NCI-H2171 (cell line): ENCODE measurements around the gene EHD2.
"Not testable (repeated sequence)": the region's sequence is repeated elsewhere in the genome, so short reads cannot be mapped to it uniquely, and the experiment has no call there.

Source experiments
- DNase-seq: peaks from one replicate; lab custom pipeline; 2025; lab: John Stamatoyannopoulos, UW

Gene EHD2

DNA sequence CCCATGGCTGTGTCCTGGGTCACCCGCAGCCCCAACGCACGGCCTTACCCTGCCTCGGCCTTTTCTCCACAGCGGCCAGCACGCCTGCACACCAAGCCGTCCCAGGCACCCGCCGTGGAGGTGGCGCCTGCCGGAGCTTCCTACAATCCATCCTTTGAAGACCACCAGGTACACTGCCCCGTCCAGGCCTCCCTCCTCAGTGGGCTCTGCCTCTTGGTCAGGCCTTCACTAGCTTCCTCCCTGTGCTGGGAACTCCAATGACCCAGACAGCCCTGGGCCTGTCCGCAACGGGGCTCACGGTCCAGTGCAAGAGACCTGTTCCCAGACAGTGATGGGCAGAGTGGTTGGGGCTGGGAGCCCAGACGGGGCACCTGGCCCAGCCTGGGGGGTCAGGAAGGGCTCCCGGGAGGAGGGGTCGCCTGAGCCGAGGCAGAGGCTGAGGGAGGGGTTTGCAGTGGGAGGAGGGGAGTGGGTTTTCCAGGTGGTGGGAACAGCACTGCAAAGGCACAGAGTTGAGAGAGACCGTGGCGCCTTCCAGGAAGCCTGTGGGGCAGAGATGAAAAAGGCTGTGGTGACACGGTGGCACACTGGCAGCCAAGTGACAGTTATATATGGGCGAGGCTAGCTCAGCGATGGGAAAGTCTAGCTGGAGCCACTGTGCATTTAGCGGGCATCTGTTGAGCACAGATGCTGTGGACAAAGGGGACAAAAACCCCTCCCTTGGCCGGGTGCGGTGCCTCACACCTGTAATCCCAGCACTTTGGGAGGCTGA is 39.4 kb downstream of the EHD2 start:
- no peak for DNase-seq

DNA sequence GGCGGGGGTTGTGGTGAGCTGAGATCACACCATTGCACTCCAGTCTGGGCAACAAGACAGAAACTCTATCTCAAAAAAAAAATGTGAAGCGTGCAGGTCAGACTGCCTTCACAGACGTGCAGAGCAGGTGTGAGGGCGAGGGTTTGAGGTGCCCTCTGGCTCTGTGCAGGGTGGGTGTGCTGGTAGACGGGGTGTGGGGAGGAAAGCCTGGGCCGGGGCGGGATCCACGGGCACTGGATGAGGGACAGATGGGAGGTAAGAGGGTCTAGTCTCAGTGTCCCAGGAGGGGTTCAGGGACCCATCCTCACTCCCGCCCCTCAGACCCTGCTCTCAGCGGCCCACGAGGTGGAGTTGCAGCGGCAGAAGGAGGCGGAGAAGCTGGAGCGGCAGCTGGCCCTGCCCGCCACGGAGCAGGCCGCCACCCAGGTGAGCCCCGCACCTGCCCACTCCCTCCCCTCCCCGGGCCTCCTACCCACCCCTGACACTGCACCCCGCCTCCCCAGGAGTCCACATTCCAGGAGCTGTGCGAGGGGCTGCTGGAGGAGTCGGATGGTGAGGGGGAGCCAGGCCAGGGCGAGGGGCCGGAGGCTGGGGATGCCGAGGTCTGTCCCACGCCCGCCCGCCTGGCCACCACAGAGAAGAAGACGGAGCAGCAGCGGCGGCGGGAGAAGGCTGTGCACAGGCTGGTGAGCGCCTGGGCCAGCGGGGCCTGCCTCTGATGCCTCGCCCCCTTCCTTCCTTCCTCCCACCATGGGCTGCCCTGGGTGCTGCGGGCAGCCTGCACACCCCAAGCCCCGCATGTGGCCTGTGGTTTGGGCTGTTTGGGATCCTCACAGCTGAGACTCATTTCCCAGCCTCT is 41.2 kb downstream of the EHD2 start:
- DNase-seq, result no peak

DNA sequence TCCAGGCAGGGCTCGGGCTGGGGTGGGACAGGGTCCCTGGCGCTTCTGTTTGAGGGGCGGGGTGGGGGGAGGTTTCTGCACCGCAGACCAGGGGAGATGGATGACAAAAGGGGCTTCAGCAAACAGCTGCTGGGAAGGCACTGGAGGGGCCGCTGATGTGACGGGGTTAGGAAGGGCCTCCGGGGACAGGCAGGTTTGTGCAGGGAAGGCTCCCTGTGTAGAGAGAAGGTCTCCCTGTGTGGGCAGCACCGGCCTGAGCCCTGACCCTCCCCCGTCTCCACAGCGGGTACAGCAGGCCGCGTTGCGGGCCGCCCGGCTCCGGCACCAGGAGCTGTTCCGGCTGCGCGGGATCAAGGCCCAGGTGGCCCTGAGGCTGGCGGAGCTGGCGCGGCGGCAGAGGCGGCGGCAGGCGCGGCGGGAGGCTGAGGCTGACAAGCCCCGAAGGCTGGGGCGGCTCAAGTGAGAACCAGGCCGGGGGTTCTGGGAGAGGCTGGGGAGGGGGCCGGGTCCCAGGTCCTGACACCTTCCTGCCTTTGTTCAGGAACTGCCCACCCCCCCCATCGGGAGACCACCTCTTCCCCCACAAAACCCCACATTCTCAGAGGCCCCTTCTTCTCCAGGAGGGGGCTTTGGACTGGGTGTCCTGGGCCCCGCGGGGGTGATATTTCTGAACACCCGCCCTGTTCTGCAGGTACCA is 42.0 kb downstream of the EHD2 start:
- DNase-seq, result no peak

DNA sequence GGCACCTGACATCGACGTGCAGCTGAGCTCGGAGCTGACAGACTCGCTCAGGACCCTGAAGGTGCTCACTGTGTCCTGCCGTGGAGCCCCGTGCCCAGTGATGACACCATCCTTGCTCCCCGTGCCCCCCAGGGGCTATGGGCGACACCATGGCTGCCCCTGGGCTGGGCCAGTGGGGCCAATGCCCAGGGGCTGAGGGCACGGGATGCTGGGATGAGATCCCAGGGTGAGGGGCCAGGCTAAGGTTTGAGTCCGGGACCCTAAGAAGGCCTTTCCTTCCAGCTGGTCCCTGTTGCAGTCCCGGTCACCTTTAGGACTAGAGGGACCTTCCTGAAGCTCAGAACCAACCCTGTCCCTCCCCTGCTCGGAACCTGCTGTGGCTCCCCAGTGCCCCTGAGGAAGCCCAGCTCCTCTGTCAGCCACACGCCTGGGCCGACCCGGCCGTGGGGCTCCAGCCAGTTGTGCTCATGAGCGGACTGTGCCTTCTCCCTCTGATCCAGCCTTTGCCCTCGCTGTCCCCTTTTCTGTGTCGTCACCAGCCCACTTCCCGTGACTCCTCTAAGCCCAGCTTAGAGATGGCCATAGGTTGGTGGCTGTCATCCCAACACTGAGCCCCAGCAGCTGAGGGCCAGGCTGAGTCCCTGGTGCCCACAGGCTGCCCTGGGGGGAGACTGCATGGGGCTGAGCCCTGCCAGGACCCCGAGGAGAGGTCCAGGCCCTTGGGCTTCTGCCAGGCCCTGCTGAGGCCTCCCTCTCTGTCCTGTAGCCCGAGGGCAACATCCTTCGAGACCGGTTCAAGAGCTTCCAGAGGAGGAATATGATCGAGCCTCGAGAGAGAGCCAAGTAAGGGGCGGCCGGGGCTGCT is 42.8 kb downstream of the EHD2 start:
- DNase-seq, result no peak

DNA sequence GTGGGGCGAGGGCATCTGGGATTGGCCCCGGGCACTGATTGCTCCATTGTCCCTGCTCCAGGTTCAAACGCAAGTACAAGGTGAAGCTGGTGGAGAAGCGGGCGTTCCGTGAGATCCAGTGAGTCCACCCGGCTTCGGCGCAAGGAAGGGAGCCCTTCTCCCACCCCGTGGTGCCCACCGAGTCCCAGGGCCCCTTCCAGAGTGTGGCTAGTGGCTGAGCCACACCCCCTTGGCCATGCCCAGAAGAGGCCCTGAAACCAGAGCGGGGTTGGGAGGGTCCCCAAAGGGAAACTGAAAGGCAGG is 43.4 kb downstream of the EHD2 start:
- DNase-seq, result no peak

DNA sequence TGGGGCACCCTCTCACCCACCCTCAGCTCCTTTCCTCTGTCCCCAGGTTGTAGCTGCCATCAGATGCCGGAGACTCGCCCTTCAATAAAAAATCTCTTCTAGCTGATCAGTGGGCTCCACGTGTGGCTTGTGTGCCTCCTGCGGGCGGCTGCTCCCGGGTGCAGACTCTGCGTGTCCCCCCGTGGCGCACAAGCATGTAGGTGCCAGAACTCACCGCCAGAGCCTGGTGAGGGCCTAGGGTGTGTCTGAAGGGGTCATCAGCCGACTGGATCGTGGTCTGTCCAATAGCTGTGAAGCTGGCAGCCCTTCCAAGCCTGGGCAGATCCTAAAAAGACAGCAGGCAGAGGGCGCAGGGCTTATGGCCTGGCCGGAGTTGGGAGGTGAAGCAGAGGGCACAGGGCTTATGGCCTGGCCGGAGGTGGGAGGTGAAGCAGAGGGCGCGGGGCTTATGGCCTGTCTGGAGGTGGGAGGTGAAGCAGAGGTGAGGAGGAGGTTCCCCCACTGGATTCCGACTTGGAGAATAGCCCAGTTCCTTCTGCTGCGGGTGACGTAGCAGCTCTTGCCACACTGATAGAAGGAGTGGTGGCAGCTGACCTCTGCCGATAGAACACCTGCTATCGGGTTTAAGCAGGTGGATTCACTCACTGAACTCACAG is 43.9 kb downstream of the EHD2 start:
- no peak for DNase-seq

DNA sequence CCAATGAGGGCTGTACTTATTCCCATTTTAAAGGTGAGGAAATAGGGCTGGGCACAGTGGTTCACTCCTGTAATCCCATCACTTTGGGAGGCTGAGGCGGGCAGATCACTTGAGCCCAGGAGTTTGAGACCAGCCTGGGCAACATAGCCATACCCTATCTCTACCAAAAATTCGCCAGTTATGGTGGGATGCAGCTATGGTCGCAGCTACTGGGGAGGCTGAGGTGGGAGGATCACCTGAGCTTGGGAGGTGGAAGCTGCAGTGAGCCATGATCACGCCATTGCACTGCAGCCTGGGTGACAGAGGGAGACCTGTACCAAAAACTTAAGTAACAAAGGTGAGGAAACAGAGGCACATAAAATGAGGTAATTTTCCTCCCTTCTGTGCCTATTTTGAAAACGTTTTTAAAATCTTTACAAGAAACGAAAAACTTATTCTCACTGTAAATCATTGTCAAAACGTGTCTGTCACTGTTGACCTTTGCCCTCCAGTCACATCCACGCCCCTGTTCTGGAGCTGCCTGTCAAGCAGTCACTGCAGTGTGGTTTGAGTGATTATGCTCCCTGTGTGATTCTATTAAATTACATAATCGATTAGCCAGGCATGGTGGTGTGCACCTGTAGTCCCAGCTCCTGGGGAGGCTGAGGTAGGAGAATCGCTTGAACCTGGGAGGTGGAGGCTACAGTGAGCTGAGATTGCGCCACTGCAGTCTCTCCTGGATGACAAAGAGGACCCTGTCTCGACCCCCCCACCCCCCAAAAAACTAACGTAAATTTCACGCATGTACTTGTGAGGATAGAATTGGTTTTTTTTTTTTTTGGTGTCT is 44.6 kb downstream of the EHD2 start:
- no peak for DNase-seq

DNA sequence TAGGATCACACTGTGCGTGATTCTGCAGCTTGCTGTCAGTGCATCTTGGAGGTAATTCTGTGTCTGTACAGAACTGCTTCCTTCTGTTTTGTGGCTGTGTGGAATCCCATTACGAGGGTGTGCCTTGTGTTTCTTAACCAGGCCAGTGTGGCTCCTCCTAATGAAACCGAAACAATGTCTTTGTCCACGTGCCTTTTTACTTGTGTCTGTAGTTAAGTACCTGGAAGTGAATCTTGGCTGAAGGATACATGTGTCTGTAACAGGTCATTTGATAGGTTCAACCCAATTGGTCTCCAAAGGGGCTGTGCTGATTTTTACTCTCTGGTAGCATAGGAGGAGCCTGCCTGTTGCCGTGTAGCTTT is 45.2 kb downstream of the EHD2 start:
- DNase-seq, result no peak

DNA sequence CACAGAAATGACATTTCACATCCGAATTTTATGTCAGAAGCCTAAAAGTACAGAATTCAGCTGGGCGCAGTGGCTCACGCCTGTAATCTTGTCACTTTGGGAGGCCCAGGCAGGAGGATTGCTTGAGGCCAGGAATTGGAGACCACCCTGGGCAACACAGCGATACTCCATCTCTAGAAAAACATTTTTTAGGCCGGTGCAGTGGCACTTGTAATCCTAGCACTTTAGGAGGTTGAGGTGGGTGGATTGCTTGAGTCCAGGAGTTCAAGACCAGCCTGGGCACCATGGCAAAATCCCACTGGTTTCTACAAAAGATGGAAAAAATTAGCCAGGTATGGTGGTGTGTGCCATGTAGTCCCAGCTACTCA is 47.4 kb downstream of the EHD2 start:
- no peak for DNase-seq

DNA sequence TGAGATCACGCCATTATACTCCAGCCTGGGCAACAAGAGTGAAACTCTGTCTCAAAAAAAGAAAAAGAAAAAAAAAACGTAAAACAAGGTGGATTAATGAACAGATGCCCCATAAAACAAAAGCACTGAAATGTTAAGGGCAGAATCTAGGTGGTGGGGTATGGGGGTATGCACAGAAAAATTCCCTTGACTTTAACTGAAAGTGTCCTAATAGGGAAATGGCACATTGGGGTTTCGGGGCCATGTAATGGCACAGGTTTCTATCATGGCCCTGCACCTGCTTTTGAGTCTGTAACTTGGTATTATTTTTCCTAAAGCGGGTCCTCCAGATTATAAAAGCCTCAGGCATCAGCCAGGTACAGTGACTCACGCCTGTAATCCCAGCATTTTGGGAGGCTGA is 48.3 kb downstream of the EHD2 start:
- DNase-seq, result no peak

DNA sequence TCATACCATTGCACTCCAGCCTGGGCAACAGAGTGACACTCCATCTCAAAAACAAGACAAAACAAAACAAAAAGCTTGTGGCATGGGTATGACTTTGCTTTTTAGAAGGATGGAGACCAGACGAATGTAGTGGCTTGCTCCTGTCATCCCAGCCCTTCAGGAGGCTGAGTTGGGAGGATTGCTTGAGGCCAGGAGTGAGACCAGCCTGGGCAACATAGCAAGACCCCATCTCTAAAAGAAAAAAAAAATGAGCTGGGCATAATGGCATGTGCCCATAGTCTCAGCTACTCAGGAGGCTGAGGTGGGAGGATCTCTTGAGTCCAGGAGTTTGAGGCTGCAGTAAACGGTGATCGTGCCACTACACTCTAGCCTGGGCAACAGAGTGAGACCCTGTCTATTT is 48.9 kb downstream of the EHD2 start:
- no peak for DNase-seq

DNA sequence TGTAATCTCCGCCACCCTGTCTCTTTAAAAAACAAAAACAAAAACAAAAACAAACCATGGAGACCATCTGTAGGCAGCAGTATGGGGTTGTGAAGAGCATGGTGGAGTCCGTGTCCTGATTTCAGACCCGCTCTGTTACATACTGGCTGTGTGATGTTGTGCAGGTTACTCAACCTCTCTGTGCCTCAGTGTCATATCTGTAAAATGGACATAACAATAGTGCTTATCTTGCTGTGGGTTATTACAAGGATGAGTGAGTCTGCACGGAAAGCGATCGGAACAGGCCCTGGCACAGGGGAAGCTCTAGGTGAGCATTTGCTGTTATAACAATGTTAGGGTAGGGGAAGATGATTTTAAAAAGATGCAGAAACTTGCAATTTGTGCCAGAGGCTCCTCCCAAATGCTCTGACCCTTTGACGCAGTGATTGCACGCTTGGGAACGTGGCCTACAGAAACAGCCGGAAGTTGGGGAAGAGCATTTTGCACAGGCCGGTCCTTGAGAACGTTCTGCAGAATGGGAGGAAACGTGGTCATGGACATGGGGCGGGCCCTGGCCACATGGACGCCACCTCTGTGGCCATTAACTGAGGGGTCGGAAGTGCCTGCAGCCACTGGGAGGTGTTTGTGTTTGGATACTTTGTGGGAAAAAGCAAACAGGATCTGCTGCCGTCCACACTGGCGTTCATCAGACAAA is 49.5 kb downstream of the EHD2 start:
- no peak for DNase-seq

DNA sequence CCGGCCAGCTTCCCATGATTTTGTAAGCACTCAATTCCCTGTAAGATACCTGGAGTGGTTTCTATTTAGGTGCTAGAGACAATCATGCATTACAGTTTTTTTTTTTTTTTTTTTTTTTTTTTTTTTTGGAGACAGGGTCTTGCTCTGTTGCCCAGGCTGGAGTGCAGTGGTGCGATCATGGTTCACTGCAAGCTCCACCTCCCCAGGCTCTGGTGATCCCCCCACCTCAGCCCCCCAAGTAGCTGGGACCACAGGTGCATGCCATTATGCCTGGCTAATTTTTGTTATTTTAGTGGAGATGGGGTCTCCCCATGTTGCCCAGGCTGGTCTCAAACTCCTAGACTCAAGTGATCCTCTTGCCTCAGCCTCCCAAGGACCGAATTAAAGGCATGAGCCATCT is 51.5 kb downstream of the EHD2 start:
- DNase-seq, result not testable (repeated sequence)

DNA sequence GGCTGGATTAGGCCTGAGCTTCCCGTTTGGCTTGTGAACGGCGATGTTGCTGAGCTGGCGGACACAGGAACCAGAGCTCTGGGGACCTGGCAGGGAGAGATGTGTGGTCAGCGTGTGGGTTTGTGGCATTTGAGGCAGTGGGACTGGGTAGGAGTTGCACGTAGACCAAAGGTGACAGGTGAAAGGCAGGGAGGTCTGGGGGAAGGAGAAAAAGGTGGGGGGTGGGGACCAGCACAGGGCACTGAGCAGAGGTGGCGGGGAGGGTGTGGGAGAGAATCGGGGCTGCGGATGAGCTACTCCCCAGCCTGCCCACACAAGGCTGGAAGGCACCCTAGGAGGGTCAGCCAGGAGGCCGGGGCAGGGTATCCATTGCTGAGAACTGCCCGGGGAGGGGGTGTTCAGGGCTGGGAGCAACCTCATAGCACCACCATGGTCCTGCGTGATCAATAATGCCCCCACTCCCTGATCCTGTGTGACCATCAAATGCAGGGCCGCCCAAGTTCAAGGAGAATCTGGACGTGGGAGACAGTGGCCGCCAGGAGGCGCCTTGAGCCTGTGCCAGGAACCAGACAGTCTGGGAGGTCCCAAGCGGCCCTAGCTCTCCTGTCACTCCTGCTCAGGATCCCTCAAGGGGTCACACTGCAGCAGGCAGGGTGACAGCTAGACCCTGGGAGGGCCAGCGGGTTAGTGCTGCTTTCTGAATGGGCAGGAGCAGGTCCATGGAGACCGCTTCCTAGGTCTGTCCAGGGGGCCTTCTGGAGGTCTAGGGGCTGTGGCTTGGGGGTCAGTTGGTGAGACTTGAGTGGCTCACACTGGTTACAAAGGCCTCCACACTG is 52.5 kb downstream of the EHD2 start:
- DNase-seq, result no peak

DNA sequence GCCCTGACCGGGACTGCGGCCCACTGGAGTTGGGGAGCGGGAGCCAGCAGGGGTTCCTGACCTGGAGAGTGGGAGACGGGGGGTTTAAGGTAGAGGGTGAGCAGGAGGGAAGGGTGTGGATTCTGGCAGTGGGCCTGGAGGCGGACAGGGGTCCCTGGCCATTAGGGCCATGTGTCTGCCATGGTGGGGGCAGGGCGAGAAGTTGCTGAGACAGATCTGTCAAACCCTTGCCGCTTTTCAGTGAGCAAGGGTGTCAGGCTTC is 53.1 kb downstream of the EHD2 start:
- DNase-seq, result no peak

DNA sequence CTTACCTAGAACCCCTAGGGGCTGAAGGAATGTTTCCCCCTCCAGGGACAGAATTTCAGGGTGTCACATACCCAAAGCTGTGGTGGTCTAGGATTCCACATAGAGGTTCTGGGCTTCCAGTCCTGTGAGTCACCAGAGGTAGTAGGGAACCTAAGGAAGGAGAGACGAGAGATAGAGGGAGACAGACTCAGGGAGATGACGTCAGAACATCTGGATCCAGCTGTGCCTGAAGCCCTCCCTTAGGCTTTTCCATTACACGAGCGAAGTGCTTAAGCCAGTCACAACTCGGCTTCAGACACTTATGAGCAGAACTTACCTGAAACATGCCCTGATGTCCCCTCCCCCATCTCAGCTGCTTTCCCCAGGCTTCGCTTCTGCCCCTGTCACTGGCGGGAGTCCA is 53.4 kb downstream of the EHD2 start:
- DNase-seq, result no peak

DNA sequence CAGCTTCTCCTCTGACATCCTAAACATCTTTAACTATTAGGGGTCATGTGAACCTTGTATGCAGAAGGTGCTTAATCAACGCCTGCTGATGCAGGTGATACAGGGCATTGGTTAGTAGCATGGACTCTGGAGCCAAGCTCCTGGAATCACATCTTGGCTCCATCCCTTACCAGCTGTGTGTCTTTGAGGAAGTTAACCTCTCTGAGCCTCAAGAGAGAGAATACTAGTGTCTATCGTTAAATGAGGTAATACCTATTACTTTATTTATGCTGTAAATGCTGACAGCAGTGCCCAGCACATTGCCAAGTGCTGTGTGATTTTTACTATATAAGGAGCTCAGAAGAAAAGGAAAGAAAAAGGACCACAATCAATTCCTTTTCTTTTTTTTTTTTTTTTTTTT is 54.1 kb downstream of the EHD2 start:
- DNase-seq, result no peak

DNA sequence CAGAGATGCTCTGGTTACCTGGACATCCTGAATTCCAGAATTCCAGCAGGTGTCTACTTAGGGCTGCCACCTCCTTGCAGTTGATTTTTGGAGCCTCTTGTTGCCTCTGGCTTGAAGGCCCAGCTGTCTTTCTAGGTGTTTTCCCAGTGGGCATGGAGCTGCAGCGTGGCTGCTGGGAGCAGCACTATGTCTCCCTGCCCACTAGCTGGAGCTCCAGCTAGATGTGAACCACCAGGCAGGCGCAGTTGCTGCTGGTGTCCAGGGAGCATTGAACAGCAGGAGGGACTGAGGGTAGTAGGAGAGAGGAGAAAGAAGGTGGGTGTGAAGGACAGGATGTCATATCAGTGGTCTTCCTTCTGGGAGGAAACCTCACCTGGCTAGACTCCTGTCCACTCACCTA is 55.4 kb downstream of the EHD2 start:
- DNase-seq, result no peak

DNA sequence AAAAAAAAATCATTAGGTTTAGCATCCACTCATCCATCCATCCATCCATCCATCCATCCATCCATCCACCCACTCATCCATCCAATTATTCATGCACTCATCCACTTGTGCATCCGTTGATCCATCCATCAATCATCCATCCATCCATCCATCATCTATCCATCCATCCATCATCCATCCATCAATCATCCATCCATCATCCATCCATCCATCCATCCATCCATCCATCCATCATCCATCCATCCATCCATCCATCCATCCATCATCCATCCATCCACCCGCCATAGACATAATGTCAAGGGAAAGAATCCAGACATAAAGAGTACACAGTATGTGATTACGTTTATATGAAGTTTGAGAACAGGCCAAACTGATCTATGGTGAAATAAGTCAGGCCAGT is 56.3 kb downstream of the EHD2 start:
- DNase-seq, result no peak

DNA sequence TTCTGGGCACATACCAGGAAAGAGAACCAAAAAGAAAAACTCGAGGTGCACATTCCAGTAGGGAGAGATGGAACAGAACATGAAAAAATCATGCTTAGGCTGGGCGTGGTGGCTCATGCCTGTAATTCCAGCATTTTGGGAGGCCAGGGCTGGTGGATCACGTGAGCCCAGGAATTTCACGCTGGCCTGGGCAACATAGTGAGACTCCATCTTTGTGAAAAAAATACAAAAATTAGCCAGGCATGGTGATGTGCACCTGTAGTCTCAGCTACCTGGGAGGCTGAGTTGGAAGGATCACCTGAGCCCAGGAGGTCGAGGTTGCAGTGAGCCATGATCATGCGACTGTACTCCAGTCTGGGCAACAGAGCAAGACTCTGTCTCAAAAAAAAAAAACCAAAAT is 58.1 kb downstream of the EHD2 start:
- DNase-seq, result not testable (repeated sequence)
